ENCODE results near the gene IPO11.
"Not testable (repeated sequence)": the region's sequence is repeated elsewhere in the genome, so short reads cannot be mapped to it uniquely, and the experiment has no call there.

IPO11 gene

GRCh38 chr5:62450259-62450658, 37.7 kb downstream of the IPO11 start:
- DNase-seq: no peak

- no peak for DNase-seq
These were observed 44.5 kb downstream of the IPO11 start for GRCh38 chr5:62457071-62457470.

DNA sequence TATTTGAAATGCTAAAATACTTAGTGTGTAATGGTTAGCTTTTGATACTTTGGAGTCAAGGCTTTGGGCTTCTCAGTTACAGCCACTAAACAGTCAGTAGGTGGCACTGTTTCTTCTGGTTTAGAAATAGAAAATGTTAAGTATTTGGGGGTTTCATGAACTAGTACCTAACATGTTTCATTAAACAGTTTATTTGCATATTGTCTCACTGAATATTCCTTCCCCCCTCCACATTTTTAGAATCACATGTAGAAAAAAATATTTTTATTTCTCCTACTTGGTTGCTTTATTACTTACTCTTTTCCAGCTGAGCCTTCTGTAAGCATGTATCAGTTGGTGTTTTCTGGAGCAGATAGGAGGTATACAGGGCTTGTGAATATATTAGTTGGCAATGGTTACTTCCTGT, 48.0 kb downstream of the IPO11 start:
- no peak for DNase-seq

DNA sequence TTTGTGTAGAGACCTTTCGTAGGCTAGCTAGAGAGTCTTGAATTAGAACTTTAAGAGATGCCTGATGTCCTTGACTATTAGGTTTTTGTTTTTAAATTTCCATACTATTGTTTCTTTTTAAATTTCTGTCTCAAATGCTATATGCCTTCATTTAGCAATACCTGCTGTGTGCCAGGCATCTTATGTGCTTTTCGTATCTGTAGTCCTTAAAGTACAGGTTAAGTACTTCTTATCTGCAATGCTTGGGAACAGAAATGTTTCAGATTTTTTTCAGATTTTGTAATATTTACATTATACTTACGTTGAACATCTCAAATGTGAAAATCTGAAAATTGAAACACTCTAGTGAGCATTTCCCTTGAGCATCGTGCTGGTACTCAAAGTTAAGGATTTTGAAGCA, 49.0 kb downstream of the IPO11 start:
- DNase-seq: no peak

DNA sequence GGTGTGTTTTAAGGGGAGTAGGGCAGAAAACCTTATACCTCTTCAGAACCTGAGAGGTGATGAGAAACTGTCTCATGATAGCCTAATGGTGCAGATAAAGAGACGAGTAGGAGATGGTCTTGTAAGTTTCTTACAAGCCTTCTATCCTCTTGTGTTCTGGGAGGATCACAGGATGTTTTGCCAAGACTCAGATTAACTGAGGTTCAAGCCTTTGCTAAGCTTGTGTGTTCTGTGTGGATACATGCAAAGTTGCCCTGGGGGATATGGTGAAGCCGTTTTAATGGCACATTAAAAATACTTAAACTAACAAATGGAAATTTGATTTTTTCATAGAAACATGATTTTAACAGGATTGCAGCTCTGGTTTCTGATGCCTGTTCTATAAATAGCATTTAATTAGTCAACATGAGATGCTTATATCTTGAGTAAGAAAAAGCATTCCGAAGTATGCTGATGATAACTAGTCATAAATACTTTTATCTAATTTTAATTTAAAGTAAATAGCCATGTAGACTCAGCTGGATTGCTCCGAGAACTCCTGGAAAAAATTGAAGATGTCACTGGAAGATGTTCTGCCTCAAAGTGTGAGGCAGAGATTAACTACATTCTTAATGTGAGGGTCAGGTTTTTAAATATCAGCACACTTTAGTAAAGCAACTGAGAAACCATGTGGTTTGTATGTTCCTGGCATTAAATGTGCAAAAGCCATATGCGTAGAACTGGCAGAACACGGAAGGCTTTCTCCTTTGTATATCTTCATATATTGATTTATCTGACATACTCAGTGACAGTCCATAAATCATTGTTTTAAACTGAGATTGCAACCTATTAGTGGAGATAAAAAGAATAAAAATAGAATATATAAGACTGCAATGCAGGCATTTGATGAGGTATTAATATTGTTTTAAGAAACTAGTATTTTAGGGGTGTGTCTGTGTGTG, 53.7 kb downstream of the IPO11 start:
- DNase-seq: no peak

DNA sequence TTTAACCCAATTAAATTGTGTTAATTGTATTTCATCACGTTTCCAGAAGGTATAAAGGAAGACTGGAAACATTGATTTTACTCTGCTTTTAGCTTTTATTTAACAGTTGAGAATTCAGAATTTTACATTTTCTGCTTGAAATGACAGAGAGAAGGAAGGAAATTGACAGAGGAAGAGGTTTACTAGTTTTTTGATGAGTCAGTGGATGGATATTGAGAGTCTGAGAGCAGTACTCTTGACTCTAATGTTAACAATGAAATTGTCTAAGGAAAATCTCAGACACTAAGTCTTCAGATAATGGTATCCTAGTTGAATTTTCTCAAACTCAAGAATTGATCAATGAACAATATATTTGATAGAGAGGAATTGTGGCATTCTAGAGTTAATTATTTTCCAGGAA, 60.6 kb downstream of the IPO11 start:
- DNase-seq: no peak

DNA sequence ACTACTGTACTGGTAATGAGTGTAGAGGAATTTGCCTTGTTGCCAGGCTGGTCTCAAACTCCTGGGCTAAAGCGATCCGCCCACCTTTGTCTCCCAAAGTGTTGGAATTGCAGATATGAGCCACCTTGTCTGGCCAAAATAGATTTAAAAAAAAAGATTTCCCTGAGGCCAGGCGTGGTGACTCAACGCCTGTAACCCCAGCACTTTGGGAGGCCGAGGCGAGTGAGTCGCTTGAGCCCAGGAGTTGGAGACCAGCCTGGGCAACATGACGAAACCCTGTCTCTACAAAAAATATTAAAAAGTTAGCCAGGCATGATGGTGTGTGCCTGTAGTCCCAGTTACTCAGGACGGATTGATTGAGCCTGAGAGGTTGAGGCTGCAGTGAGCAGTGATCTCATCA, 62.5 kb downstream of the IPO11 start:
- no peak for DNase-seq

DNA sequence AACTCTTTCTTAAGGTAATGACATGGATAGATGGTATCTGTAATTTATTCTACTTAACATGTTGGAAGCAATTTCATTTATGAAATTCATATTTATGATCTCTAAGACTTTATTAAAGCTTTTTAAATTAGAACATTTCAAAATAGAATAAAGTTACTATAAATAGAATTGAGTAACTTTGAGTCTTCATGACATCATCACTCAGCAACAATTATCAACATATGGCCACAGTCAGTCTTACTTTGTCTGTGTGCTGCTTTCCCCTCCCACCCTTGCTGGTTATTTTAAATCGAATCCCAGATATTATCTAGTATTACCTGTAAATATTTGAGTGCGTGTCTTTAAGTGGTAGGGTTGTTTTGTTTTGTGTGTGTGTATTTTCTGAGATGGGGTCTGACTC, 65.2 kb downstream of the IPO11 start:
- no peak for DNase-seq

GRCh38 chr5:62483556-62483955, 71.0 kb downstream of the IPO11 start:
- no peak for DNase-seq

- no peak for DNase-seq
These were observed 74.1 kb downstream of the IPO11 start for GRCh38 chr5:62486672-62487071.

- DNase-seq: no peak
These were observed 76.0 kb downstream of the IPO11 start for GRCh38 chr5:62488531-62488930.

DNA sequence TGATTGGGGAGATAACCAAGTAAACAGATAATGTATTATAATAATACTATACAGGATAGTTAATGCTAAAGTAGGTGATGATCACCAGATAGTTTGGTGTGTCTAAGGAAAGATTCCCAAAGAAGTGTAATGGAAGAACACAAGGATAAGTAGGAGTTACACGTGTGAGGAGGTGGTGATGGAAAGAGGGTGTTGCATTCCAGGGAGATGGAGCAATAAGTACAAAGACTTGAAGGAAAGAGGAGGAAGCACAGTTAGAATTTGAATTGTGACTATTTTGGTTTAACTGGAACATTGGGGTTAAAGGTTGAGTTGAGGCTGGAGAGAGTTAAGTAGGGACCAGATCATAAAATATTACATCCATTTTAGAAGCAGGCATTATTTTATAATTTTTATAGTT, 76.9 kb downstream of the IPO11 start:
- no peak for DNase-seq

DNA sequence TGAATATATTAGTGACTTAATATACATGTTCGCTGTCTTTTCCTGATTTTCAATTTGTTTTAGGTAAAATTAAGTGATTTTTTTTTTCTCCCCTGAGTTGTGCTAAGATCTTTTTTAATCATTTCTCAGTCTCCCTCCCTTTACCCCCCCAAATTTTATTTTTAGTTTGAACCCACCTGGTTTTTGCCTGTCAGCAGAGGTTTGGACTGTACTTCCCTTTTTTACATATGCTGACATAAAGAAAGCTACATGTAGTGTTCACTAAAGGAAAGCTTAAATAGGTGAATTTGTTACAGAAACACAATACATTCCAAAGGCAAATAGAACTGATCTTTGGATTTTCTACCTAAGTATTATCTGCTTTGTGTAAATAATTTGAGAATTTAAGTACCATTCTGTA, 82.2 kb downstream of the IPO11 start:
- no peak for DNase-seq

- no peak for DNase-seq
These were observed 84.3 kb downstream of the IPO11 start for GRCh38 chr5:62496876-62497275.

DNA sequence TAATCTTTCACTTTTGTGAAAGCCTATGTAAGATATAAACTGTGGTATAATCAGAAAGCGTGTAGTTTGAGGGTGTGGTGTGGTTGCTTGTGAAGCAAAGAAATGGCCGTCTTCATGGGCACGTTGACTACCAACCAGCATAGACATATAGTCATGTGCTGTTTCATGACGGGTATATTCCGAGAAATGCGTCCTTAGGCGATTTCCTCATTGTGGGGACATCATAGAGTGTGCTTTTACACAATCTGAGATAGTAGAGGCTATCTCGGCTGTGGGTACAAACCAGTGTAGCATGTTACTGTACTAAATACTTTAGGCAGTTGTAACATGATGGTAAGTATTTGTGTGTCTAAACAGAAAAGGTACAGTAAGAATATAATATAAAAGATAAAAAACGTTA, 86.4 kb downstream of the IPO11 start:
- no peak for DNase-seq

DNA sequence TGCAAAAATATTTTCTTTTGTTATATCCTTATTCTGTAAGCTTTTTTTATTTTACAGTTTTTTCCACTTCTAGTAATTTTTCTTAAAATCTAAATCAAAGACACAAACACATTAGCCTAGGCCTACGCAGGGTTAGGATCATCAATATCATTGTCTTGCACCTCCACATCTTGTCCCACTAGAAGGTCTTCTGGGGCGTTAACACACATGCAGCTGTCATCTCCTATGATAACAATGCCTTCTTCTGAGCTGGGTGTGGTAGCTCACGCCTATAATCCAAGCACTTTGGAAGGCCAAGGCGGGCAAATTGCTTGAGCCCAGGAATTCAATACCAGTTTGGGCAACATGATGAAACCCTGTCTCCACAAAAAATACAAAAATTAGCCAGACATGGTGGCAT, 87.2 kb downstream of the IPO11 start:
- DNase-seq: no peak

DNA sequence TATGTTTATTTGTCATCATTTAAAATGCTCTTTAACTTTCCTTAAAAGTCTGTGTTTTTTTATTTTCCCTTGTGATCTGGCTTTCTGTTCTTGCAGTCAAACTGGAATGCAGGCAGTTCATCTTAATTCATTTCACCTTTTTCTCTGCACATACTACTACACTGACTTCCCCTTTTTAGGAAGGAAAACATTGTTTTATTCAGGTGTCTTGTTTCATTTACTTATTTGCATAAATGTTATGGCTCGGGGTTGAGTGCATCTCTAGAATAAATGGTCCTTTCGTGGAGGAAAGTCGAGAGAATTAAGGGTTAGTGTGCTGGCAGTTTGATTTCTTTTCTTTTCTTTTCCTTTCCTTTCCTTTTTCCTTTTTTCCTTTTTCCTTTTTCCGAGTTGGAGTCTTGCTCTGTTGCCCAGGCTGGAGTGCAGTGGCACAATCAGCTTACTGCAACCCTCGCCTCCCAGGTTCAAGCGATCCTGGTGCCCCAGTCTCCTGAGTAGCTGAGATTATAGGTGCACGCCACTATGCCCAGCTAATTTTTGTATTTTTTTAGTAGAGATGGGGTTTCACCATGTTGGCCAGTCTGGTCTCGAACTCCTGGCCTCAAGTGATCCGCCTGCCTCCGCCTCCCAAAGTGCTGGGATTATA, 90.0 kb downstream of the IPO11 start:
- no peak for DNase-seq

GRCh38 chr5:62504129-62504528, 91.6 kb downstream of the IPO11 start:
- DNase-seq: no peak

DNA sequence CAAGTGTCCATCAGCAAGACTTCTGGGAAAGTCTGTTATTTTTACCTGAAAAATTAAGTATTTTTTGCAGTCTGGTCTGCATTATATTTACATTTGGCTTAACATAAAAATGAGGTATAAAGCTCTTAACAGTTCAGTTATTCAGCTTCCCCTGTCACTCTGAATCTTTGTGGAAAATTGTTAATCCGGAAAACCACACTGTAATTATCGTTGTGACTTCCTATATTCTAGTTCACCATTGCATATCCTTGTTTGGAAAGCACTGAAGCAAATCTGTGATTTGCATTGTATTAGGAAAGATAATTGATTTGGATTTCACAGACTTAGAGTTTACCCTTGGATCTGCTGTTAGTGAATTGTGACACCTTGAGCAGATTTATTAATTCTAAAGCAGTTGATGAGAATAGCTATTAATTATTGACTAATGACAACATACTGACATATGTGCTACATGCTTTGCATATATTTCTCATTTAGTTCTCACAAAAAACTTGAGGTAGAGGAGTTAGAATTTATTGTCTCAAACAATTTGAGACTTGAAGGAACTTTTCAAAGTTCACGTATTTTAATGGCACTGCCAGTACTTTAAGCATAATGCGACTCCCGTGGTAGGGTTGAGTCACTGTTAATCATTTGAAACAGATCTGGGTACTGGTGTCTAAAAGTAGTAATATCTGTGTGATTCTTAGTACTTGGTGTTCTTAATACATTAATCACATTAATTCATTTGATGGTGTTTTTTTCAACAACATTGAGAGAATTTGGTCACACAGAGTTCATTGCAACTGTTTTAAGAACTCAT, 94.3 kb downstream of the IPO11 start:
- no peak for DNase-seq

GRCh38 chr5:62508760-62509159, 96.2 kb downstream of the IPO11 start:
- not testable (repeated sequence) for DNase-seq

GRCh38 chr5:62509806-62510205, 97.2 kb downstream of the IPO11 start:
- DNase-seq: no peak

- not testable (repeated sequence) for DNase-seq
These were observed 100.5 kb downstream of the IPO11 start for GRCh38 chr5:62513085-62513484.

GRCh38 chr5:62514510-62515119, 102.1 kb downstream of the IPO11 start:
- DNase-seq: no peak

All from CD4-positive, alpha-beta T cell treated with Interferon gamma for 1 hour (primary cell).